ENCODE data around the gene ASPRV1. TPM values are rescaled to one million over a fixed set of nuclear protein-coding genes. Genes with fewer than 3 reads are reported as not detected.

Gene ASPRV1
- total and polyA plus RNA-seq, 11 donors: 0.28 to 1.4 (median 0.58) TPM; not detected in 1

GRCh38 chr2:69983392-69983966, 22.0 kb upstream of the ASPRV1 start:
- Histone ChIP-seq H3K4me1 (peaks cover 0 to 21% (median 0%) of the 10 kb centered on the region in 12 donors), H3K4me3 (no peak overlapping the region), H3K36me3 (no peaks in the 10 kb centered on the region), H3K27ac (no peak overlapping the region), H3K9me3 (no peaks in the 10 kb centered on the region), H3K27me3 (no peaks in the 10 kb centered on the region)
- DNase-seq: no peak
- TF ChIP-seq POLR2A (IDR thresholded peaks at IDR 0.05) (no peak), CTCF (IDR thresholded peaks at IDR 0.05) (no peak)
- 73 to 95% (median 92%) methylated on average over 3 of the region's 3 CpGs for WGBS, 4 donors
- no peak for ATAC-seq
- intact Hi-C loops (cut with DNase I): loop anchor here in 1 of 10 donors (2.0 kb wide), 1 partner anchor 33 kb away; no protein-coding TSS in a partner anchor

- Histone ChIP-seq H3K36me3 (no peaks in the 10 kb centered on the region), H3K27me3 (no peaks in the 10 kb centered on the region), H3K9me3 (no peaks in the 10 kb centered on the region), H3K4me1 (peaks cover 0 to 14% (median 0%) of the 10 kb centered on the region in 12 donors), H3K4me3 (no peak overlapping the region), H3K27ac (no peak overlapping the region)
- intact Hi-C loops (cut with DNase I): no loop called here
- ATAC-seq (no peak), DNase-seq (no peak)
- TF ChIP-seq CTCF (IDR thresholded peaks at IDR 0.05) (no peak), POLR2A (IDR thresholded peaks at IDR 0.05) (no peak)
- 86 to 92% (median 88%) methylated on average over 8 of the region's 8 CpGs for WGBS, 4 donors
These were observed 18.7 kb upstream of the ASPRV1 start for GRCh38 chr2:69979902-69980807.

- Histone ChIP-seq H3K27ac (peak overlapping the region in 1 of 12 donors; percentile 11), H3K4me3 (no peak overlapping the region), H3K27me3 (no peaks in the 10 kb centered on the region), H3K36me3 (no peaks in the 10 kb centered on the region), H3K9me3 (no peaks in the 10 kb centered on the region), H3K4me1 (peaks cover 0 to 5% (median 0%) of the 10 kb centered on the region in 12 donors)
- ATAC-seq (no peak), DNase-seq (no peak)
- intact Hi-C loops (cut with DNase I): no loop called here
- TF ChIP-seq CTCF (IDR thresholded peaks at IDR 0.05) (no peak), POLR2A (IDR thresholded peaks at IDR 0.05) (no peak)
- 73 to 93% (median 81%) methylated on average over 2 to 4 of the region's 4 CpGs for WGBS, 4 donors
These were observed 16.6 kb upstream of the ASPRV1 start for GRCh38 chr2:69977906-69978482.

GRCh38 chr2:69977186-69977585, 15.8 kb upstream of the ASPRV1 start:
- no peak for DNase-seq
- ATAC-seq: peak in 1 of 4 donors; percentile 20
- 87 to 92% (median 91%) methylated on average over 8 of the region's 8 CpGs for WGBS, 4 donors
- peaks cover 0 to 5% (median 0%) of the 10 kb centered on the region in 12 donors for H3K4me1 ChIP-seq
- no peaks in the 10 kb centered on the region for H3K36me3 ChIP-seq
- no peaks in the 10 kb centered on the region for H3K27me3 ChIP-seq
- no peak overlapping the region for H3K4me3 ChIP-seq
- H3K9me3 ChIP-seq: no peaks in the 10 kb centered on the region
- no peak for TF ChIP-seq CTCF (IDR thresholded peaks at IDR 0.05)
- no peak for TF ChIP-seq POLR2A (IDR thresholded peaks at IDR 0.05)
- intact Hi-C loops (cut with DNase I): no loop called here
- peak overlapping the region in 1 of 12 donors; percentile 11 for H3K27ac ChIP-seq
